Adipose tissue (tissue), 3 donors: ENCODE data around the gene CPLX1. TPM values are rescaled to one million over a fixed set of nuclear protein-coding genes. Genes with fewer than 3 reads are reported as not detected.

Experiments
- H3K27ac ChIP-seq: one replicate; pipeline ENCODE4 v1.5.1; 2013; ENCODE audit warnings: low read depth, low read length
- WGBS, 3 donors: extraction: QIAGEN DNeasy Blood & Tissue Kit; methylation state at CpG; one replicate each; pipeline ENCODE4 v1.1.7; 2013; 5-methylcytosine and 5-hydroxymethylcytosine counted together
- polyA plus RNA-seq, 3 donors: library from polyadenylated mRNA; stranded (reverse); fragments of 200-250 nt; gene quantifications; one replicate each; pipeline ENCODE4 v1.2.3, GENCODE V29; 2013
- donor health status: healthy with polysubstance abuse.
- donor health status: Bipolar disorder and iron deficiency.
- donor health status: healthy.

CPLX1 gene
- polyA plus RNA-seq, 3 donors, result 1.2 to 12.7 (median 2.4) TPM

- no peak overlapping the region for H3K27ac ChIP-seq
- WGBS, 3 donors, result 6 to 7% (median 7%) methylated on average over 49 to 92 of the region's 94 CpGs
Measured at GRCh38 chr4:825063-825970, 612 bp downstream of the CPLX1 start.

DNA sequence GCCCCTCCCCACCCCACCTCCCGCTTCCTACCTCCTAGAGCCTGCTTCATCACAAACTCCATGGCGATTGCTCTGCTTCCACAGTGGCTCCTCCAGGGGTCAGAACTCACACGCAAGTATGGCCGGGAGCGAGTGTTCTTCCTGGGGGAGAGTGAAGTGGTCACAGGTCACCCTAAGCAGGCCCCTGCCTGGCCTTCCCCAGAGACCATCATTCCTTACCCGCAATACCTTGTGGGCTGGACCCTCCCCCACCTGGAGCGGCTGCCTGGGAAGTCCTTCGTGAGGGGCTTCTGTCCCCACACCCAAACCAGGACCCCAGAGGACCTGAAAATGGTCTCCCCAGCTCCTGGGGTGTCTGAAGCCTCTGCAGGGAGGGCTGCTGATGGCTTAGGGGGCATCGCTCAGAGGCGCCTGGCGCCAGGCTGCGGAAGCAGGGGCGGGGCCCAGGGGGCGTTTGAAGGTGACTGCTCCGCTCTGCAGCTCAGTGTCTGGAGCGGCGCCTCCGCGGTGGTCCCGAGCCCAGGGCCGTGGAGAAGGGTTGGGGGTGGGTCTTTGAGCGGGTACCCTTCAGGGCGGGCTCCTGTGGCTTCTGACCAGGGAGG, 1.4 kb downstream of the CPLX1 start:
- 5 to 10% (median 9%) methylated on average over 23 of the region's 23 CpGs for WGBS, 3 donors
- no peak overlapping the region for H3K27ac ChIP-seq

- no peak overlapping the region for H3K27ac ChIP-seq
- 42 to 45% (median 44%) methylated on average over 23 to 24 of the region's 24 CpGs for WGBS, 3 donors
Measured at GRCh38 chr4:823761-824460, 2.0 kb downstream of the CPLX1 start.

DNA sequence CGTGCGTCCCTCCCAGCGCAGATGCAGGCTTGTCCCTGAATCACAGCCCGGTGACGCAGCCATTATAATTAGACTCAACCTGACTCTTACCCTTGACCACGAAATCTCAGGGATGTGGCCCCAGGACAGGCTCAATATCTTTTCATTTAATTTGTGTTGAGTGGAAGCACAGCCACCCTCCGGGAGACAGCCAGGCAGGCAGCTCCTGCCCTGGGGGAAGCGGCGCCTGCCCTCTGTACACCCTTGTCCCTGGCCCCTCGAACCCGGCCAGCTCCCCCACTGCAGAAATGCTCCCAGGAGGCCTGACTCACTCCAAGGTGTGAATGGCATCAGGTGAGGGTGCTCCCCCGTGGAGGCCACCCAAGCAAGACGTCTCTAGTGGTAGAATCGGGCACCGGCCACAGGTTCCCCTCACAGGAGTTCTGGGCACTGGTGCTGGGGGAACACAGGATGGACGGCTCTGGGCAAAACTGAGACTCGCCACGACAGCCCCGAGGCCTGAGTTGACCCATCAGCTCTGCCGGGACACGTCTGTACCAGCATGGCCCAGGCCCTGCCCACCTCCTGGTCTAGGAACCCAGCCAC, 2.7 kb downstream of the CPLX1 start:
- 73 to 77% (median 74%) methylated on average over 21 of the region's 21 CpGs for WGBS, 3 donors
- no peak overlapping the region for H3K27ac ChIP-seq

DNA sequence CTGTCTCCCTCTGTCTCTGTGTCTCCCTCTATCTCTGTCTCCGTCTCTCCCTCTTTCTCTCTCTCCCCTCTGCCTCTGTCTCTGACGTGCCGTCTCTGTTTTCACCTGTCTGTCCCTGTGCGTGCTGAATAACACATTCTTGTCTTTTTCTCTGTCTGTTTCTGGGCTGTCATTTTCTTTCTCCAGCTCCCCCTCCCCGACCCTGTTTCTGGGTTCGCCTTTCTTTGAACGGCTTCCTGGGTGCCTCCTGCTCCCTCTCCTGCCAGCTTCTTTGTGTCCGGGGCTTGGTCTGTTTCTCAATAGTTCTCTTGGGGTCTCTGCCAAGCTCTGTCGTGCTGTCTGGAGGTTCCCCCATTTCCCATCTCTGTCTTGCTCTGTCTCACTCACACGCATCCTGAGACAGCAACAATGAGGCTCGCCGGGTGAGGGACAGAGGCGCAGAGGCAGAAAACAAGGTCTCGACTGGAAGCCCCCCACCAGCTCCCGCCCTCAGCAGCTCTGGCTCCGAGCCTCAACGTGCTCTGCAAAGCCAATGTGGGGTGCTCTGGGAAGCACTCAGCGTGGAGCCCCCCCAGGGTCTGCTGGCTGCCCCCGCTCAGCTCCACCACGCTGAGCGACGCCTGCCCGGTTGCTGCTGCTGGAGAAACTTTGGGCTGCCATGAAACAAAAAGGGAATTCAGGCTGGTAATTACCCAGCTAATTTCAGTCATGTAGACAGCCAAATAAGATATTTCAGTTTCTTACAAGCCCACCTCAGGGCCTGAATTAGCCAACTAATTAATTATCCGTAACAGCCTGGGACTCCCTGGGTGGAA, 3.4 kb downstream of the CPLX1 start:
- H3K27ac ChIP-seq, result no peak overlapping the region
- 46 to 48% (median 47%) methylated on average over 17 to 24 of the region's 24 CpGs for WGBS, 3 donors

DNA sequence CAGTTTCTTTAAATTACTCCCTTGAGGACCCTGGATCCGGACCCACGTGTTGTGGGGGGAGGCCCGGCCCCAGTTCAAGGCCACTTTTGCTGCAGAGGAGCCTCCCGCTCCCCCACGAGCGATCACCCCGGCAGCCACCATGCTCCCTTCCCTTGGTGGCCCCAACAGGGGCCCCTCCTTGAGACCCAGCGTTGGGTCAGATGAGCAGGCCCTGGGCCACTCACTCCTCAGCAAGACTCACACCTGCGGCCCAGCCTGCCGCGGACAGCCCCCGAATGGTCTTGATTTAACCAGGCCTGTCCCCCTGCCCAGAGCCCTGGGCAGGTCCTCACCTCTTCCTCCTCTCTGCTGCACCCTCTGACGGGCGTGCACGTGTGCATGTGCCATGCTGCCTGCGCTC, 4.3 kb downstream of the CPLX1 start:
- 72 to 74% (median 72%) methylated on average over 16 of the region's 16 CpGs for WGBS, 3 donors
- H3K27ac ChIP-seq, result no peak overlapping the region

- H3K27ac ChIP-seq, result no peak overlapping the region
- 70 to 85% (median 82%) methylated on average over 22 of the region's 22 CpGs for WGBS, 3 donors
Measured at GRCh38 chr4:821181-821591, 4.7 kb downstream of the CPLX1 start.

GRCh38 chr4:820230-821172, 5.4 kb downstream of the CPLX1 start:
- 79 to 81% (median 79%) methylated on average over 23 to 24 of the region's 24 CpGs for WGBS, 3 donors
- H3K27ac ChIP-seq, result no peak overlapping the region

GRCh38 chr4:819401-820229, 6.3 kb downstream of the CPLX1 start:
- WGBS, 3 donors, result 75 to 82% (median 80%) methylated on average over 20 of the region's 20 CpGs
- H3K27ac ChIP-seq, result no peak overlapping the region

GRCh38 chr4:818106-818921, 7.6 kb downstream of the CPLX1 start:
- no peak overlapping the region for H3K27ac ChIP-seq
- WGBS, 3 donors, result 84 to 87% (median 85%) methylated on average over 41 to 42 of the region's 42 CpGs

- 7 to 32% (median 20%) methylated on average over 11 of the region's 11 CpGs for WGBS, 3 donors
- no peak overlapping the region for H3K27ac ChIP-seq
Measured at GRCh38 chr4:815464-816146, 10.3 kb downstream of the CPLX1 start.

DNA sequence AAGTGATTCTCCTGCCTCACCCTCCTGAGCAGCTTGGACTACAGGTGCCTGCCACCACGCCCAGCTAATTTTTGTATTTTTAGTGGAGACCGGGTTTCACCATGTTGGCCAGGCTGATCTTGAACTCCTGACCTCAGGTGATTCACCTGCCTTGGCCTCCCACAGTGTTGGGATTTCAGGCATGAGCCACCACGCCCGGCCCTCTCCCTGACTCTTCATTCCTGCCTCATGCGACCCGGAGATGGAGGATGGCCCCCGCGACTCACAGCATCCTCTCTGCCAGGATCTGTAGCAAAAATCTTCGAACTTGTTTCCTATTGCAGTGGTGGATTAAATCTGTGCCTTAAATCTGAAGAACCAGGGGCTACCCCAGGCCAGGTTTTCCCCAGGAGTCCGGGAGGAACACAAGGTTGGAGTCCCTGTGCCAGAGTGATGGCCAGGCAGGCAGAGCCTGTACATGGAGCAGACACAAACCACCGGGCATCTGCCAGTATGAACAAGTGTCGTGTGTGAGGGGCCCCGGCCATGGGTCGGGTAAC, 11.5 kb downstream of the CPLX1 start:
- WGBS, 3 donors, result 79 to 84% (median 82%) methylated on average over 14 of the region's 14 CpGs
- H3K27ac ChIP-seq, result no peak overlapping the region

- H3K27ac ChIP-seq, result no peak overlapping the region
- 55 to 69% (median 60%) methylated on average over 10 of the region's 10 CpGs for WGBS, 3 donors
Measured at GRCh38 chr4:813900-814299, 12.0 kb downstream of the CPLX1 start.

DNA sequence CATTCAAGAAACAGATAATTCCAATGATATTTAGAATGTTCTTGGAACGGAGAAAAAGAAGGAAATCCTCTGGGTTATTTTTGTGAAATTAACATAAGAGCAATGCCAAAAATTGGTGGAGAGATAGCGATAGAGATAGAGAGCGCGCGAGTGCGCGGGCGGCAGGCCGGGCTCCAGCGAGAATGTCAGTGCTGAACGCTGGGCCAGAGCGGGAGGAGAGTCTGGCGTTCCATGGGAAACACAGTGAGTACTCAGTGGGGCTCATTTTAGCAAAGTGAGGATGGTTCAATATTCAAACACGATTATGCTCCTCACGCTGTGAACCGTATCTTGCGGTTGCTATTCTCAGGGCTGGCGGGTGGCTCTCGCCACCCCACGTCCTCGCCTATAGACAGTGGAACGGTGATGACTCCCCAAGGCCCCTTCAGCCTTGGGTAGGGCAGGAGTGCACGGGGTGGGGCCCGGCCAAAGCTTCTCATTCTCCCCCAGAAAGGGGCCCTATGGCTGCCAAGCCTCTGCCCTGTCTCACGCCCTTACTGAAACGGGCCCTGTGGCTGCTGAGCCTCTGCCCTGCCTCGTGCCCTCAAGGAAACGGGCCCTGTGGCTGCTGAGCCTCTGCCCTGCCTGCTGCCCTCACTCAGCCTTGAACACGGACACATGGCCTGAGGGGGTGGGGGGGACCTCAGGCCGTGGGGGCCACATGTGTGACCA, 16.9 kb downstream of the CPLX1 start:
- H3K27ac ChIP-seq, result no peak overlapping the region
- 58 to 81% (median 70%) methylated on average over 28 to 30 of the region's 30 CpGs for WGBS, 3 donors
